GM21447 (cell line): ENCODE measurements around the gene IGF2BP1.
"Not testable (repeated sequence)": the region's sequence is repeated elsewhere in the genome, so short reads cannot be mapped to it uniquely, and the experiment has no call there.

Source experiments
- ATAC-seq: cut with Tn5 transposase; IDR thresholded peaks from one replicate; pipeline ENCODE4 v1.9.1; 2021; ENCODE audit not compliant: unreplicated experiment

IGF2BP1 gene

GRCh38 chr17:48995304-48995973 lies 1.7 kb upstream of the IGF2BP1 start:
- no peak for ATAC-seq

- ATAC-seq, result no peak
These were observed 1.0 kb upstream of the IGF2BP1 start for GRCh38 chr17:48995974-48996721.

- ATAC-seq, result no peak
These were observed 473 bp upstream of the IGF2BP1 start for GRCh38 chr17:48996722-48997102.

GRCh38 chr17:48997827-48998586 lies 822 bp downstream of the IGF2BP1 start:
- no peak for ATAC-seq

- ATAC-seq, result no peak
These were observed 1.6 kb downstream of the IGF2BP1 start for GRCh38 chr17:48998587-48999440.

GRCh38 chr17:49000943-49001342 lies 3.8 kb downstream of the IGF2BP1 start:
- no peak for ATAC-seq

- ATAC-seq, result no peak
These were observed 4.5 kb downstream of the IGF2BP1 start for GRCh38 chr17:49001671-49002070.

GRCh38 chr17:49002331-49002730 lies 5.1 kb downstream of the IGF2BP1 start:
- ATAC-seq, result no peak

- ATAC-seq, result no peak
These were observed 5.6 kb downstream of the IGF2BP1 start for GRCh38 chr17:49002766-49003165.

- ATAC-seq, result no peak
These were observed 6.6 kb downstream of the IGF2BP1 start for GRCh38 chr17:49003557-49004511.

- ATAC-seq, result no peak
These were observed 8.0 kb downstream of the IGF2BP1 start for GRCh38 chr17:49005140-49005539.

GRCh38 chr17:49008908-49009307 lies 11.7 kb downstream of the IGF2BP1 start:
- ATAC-seq, result not testable (repeated sequence)

GRCh38 chr17:49012769-49013255 lies 15.6 kb downstream of the IGF2BP1 start:
- ATAC-seq, result no peak

- no peak for ATAC-seq
These were observed 16.4 kb downstream of the IGF2BP1 start for GRCh38 chr17:49013311-49014213.

- ATAC-seq, result no peak
These were observed 18.2 kb downstream of the IGF2BP1 start for GRCh38 chr17:49015179-49015923.

GRCh38 chr17:49015924-49016774 lies 19.0 kb downstream of the IGF2BP1 start:
- no peak for ATAC-seq
